Right renal pelvis (tissue), 4 donors: ENCODE measurements around the gene TEKTIP1. TPM values are rescaled to one million over a fixed set of nuclear protein-coding genes. Genes with fewer than 3 reads are reported as not detected.
"Not testable (repeated sequence)": the region's sequence is repeated elsewhere in the genome, so short reads cannot be mapped to it uniquely, and the experiment has no call there.

Experiments
- DNase-seq, 4 donors: peaks; one replicate each; pipeline ENCODE4 v3.0.0-alpha.2; 2013; ENCODE audit warnings: low read depth in 4 of 4, low spot score in 3 of 4, missing footprints in 1 of 4
- polyA plus RNA-seq, 4 donors: library from polyadenylated mRNA; unstranded; fragments of 120-200 nt; gene quantifications; one replicate each; pipeline ENCODE4 v1.2.1, GENCODE V29; 2013; ENCODE audit not compliant: insufficient read length in 4 of 4

TEKTIP1 gene
- polyA plus RNA-seq, 4 donors, result 3.4 to 7.1 (median 4.8) TPM

DNA sequence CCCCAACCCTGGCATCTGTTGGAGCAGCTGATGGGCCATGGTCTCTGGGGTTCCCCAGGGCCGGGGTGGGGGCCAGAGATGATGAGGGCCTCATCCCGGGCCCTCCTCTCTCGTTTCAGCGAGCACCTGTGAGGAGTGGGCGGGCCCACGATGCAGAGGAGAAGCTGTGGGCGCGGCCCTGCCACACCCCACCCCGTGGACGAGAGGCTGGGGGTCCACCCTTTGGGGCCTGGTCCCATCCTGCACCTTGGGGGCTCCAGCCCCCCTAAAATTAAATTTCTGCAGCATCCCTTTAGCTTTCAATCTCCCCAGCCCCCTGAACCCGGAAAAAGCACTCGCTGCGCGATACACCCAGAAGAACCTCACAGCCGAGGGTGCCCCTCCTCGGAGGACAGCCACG, 39.4 kb downstream of the TEKTIP1 start:
- no peak for DNase-seq

DNA sequence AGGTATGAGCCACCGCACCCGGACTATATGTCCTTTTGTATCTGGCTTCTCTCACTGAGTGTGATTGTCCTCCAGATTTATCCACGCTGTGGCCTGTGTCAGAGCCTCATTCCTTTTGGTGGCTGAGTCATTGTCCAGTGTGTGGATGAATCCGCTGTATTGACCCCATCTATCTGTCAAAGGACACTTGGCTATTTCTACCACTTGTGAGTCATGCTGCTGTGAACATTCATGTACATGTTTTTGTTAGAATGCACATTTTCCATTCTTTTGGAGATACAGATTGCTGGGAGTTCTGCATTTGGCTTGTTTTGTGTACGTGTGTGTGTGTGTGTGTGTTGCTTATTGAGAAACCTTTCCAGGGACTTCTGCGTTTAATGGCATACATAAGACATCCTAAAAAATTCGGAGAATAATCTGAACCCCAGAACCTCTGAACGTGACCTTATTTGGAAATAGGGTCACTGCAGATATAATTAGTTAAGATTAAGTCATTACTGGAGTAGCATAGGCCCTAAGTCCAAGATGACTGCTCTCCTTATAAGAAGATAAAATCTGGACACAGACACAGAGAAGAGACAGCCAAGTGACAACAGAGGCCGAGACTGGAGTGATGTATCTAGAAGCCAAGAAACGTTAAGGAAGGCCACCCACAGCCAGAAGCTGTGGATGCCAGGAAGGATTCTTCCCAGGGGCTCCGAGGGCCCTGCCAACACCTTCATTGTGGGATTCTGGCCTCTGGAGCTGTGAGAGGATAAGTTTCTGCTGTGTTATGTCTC, 41.4 kb downstream of the TEKTIP1 start:
- DNase-seq, result no peak

DNA sequence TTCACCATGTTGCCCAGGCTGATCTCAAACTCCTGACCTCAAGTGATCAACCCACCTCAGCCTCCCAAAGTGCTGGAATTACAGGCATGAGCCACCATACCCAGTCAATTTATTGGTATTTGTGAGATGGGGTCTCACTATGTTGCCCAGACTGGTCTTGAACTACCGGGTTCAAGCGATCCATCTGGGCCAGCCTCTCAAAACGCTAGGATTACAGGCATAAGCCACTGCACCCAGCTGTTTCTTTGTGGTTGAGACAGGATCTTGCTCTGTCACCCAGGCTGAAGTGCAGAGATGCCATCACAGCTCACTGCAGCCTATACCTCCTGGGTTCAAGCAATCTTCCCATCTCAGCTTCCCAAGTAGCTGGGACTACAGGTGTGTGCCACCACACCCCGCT, 42.8 kb downstream of the TEKTIP1 start:
- not testable (repeated sequence) for DNase-seq

DNA sequence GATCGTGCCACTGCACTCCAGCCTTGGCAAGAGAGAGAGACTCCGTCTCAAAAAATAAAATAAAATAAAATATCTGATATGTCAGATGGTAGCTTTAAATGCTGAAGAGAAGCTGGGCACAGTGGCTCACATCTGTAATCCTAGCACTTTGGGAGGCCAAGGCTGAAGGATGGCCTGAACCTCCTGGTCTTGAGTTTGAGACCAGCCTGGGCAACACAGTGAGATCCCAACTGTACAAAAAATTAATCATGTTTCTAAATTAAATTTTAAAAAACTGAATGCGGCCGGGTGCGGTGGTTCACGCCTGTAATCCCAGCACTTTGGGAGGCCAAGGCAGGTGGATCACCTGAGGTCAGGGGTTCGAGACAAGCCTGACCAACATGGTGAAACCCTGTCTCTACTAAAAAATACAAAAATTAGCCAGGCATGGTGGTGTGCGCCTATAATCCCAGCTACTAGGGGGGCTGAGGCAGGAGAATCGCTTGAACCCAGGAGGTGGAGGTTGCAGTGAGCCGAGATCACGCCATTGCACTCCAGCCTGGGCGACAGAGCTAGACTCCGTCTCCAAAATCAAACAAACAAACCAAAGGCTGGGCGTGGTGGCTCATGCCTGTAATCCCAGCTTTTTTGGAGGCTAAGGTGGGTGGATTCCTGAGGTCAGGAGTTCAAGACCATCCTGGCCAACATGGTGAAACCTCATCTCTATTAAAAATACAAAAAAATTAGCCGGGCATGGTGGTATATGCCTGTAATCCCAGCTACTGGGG, 45.2 kb downstream of the TEKTIP1 start:
- not testable (repeated sequence) for DNase-seq

DNA sequence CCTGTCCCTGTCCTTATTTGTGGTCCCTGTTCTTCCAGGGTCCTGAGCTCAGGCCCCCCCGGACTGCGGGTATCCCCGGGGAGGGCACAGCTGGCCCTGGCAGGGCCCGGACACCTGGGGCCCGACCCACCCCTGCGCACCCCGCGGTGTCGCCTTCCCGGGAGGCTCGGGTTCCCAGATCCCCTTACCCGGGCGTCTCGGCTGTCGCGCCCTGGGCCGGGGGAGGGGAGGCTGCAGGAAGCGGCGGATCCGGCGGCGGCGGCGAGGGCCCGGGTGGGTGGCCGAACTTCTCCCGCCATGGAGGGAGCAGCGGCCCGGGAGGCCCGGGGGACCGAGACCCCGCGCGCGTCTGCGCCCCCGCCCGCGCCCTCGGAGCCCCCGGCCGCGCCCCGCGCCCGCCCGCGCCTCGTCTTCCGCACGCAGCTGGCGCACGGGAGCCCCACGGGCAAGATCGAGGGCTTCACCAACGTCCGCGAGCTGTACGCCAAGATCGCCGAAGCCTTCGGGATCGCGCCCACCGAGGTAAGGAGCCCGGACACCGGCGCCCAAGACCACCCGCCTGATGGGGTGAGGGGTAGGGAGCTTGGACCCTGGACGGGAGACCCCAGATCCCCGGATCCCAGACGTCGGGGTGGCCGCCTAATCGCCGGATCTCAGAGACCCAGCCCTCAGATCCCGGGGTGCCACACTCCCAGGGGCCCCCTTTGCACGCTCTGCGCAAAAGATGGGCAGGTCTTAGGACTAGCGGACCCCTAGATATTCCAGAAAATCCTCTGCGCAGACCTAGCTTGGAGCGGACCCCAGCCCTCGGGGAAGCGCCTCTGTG, 46.5 kb downstream of the TEKTIP1 start, which contains the start of gene GIPC3:
Gene GIPC3 (plus strand): TSS at position 178 of the 826 bp plus-strand sequence. CDS start 120 bp downstream, at position 298.
- no peak for DNase-seq

DNA sequence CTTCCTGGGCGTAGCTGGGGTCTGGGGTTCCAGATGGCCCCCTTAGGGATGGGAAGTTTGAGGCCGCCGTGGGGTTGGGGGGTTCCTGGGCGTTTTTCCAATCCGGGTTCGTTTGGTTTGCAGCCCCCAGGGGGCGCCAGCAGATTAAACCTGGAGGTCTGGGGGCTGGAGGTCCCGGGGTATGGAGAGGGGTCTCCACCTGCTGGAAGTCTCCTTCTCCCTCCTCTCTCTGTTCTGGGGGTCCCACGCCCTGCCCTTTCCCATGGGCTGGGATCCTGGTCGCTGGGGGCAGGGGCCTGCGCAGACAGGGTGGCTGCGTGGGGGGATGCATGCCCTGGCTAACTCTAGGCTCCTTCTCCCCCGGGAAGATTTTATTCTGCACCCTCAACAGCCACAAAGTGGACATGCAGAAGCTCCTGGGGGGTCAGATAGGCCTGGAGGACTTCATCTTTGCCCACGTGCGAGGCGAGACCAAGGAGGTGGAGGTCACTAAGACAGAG, 47.2 kb downstream of the TEKTIP1 start:
- DNase-seq, result no peak

DNA sequence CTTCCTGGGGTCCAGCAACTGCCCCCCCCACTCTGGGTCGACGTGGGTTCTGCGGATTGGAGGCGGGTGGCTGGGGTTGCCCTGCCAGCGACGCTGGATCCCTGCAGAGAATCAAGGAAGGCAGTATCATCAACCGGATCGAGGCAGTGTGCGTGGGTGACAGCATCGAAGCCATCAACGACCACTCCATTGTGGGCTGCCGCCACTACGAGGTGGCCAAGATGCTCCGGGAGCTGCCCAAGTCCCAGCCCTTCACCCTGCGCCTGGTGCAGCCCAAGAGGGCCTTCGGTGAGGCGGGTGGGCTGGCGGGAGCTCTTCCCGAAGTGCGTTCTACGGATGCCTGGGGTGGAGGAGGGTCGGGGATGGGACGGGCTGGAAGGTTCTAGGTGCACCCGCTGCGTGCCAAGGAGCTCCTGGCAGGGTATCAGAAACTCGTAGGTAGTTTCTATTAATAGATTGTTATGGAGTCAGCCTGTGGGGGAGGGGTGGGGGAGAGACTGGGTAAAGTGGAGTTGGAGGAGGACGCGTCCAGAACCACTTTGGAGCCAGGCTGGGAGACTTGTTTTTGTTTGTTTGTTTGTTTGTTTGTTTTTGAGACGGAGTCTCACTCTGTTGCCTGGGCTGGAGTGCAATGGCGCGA, 47.9 kb downstream of the TEKTIP1 start:
- no peak for DNase-seq

DNA sequence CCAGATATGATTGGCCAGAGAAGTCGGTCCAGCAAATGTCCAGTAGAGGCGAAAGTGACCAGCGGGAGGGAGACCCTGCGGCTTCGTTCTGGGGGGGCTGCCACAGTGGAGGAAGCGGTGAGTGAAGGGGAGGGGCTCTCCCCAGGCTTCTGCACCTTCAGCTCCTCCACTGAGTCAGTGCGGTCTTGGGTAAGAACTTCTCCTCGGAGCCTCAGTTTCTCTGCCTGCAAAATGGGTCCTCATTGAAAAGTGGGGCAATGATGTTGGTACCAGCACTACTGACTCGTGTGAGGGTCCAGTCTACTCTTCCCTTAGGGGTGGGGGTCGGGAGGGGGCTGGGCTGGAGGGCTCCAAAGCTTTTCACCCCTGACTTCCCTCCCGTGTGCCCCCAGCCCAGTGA, 50.5 kb downstream of the TEKTIP1 start:
- no peak for DNase-seq

DNA sequence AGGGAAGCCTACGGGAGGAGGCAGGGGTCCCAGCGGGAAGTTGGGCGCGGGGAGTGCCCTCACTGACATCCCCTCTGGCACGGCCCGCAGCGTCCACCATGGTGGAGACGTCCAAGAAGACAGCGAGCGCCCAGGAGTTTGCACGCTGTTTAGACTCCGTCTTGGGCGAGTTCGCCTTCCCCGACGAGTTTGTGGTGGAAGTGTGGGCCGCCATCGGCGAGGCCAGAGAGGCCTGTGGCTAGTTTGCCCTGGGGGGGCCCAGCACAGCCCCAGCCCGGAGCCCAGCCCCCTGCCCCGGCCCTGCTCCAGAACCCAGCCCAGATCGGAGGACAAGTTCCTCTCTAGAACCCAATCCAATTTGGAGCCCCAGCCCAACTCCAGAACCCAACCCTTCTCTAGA, 51.0 kb downstream of the TEKTIP1 start:
- DNase-seq, result no peak

DNA sequence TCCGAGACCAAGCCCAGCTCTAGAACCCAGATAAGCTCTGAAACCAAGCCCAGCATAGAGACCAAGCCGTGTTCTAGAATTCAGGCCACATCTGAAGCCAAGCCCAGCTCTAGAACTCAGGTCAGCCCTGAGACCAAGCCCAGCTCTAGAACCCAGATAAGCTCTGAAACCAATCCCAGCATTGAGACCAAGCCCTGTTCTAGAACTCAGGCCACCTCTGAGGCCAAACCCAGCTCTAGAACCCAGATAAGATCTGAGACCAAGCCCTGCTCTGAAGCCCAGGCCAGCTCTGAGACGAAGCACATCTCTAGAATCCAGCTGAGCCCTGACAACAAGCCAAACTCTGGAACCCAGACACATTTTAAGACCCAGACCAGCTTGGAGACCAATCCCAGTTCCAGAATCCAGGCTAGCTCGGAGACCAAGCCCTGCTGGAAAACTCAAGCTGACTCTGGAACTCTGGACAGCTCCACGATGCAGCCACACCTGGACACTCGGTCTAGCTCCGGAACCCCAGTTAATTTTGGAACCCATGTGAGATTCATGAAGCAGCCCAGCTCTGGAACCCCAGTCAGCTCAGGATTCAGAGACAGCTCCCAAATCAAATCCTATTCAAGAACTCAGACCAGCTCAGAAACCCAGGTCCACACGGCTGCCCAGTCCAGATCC, 52.2 kb downstream of the TEKTIP1 start:
- DNase-seq, result no peak

DNA sequence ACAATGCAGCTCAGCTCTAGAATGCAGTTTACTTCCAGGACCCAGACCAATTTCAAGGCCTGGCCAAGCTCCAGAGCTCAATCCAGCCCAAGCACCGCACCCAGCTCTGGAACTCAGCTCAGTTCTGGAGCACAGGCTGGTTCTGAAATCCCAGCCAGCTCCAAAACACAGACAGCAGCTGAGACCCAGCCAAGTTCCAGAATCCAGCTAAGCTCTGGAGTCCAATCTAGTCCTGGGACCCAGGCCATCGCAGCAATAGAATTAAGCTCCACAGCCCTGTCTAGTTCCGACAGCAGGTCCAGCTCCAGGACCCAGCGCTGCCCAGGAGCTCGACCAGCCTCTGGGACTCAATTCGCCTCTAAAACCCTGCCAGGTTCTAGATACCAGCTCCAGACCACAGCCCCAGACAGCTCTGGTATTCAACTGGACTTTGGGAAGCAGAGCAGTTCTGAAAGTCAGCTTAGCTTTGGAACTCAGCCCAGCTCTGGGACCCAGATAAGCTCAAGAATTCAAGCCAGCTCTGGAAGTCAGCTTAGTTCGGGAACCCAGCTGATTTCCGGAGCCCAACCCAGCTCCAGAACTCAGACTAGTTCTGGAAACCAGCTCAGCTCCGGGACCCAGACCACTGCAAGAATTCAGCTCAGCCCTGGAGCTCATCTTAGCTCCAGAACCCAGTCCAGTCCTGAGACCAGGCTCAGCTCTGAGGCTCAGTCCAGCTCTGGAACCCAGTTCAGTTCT, 53.1 kb downstream of the TEKTIP1 start:
- no peak for DNase-seq

DNA sequence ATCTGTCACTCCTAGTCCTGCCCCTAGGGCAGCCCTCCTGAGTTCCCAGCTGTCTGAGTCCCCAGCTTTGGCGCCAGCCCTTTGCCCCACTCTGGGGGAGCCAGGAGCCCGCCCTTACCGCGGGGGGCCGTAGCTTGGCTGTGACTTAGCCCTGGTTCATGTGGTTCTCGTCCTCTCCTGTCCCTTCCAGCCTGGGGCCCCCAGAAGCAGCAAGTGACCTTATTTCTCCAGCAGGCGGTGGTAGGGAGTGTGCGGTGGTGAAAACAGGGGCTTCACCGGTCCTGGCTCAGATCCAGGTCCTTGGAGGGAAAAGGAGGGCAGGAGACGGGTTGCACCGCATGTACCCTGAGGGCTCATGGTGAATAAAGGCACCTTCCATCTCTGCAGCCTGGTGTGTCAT, 54.2 kb downstream of the TEKTIP1 start:
- DNase-seq, result no peak

Other genes starting within 250 kb of the TEKTIP1 start
- 10 to 100 TPM; 20.9 to 25.5 (median 25.1) TPM for gene NFIC, start 172.6 kb upstream of the TEKTIP1 start, polyA plus RNA-seq
- gene SMIM24, start 58.6 kb upstream of the TEKTIP1 start, polyA plus RNA-seq, result 100 to 1,000 TPM; 466 to 589 (median 547) TPM
- gene SMIM44, start 55.7 kb upstream of the TEKTIP1 start, polyA plus RNA-seq, result under 1 TPM in 3 of 4 donors, not detected in 1; 0.32 to 0.43 (median 0.33) TPM
- gene DOHH, start 38.5 kb upstream of the TEKTIP1 start, polyA plus RNA-seq, result 10 to 100 TPM in 1 of 4 donors, 1 to 10 TPM in 3; 5.4 to 12.6 (median 6.5) TPM
- 10 to 100 TPM; 51.4 to 58.8 (median 52.0) TPM for gene FZR1, start 32.9 kb upstream of the TEKTIP1 start, polyA plus RNA-seq
- 10 to 100 TPM; 46.5 to 66.2 (median 56.5) TPM for gene MFSD12, start 18.4 kb downstream of the TEKTIP1 start, polyA plus RNA-seq
- gene HMG20B, start 33.8 kb downstream of the TEKTIP1 start, polyA plus RNA-seq, result 10 to 100 TPM; 72.9 to 95.8 (median 74.2) TPM
- 1 to 10 TPM; 2.6 to 4.2 (median 3.1) TPM for gene GIPC3, start 46.3 kb downstream of the TEKTIP1 start, polyA plus RNA-seq
- 1 to 10 TPM; 2.7 to 4.1 (median 3.1) TPM for gene TBXA2R, start 67.7 kb downstream of the TEKTIP1 start, polyA plus RNA-seq
- gene CACTIN, start 87.6 kb downstream of the TEKTIP1 start, polyA plus RNA-seq, result 10 to 100 TPM; 19.7 to 30.8 (median 21.0) TPM
- gene PIP5K1C, start 161.3 kb downstream of the TEKTIP1 start, polyA plus RNA-seq, result 10 to 100 TPM; 19.3 to 30.8 (median 23.3) TPM
- gene TJP3, start 169.2 kb downstream of the TEKTIP1 start, polyA plus RNA-seq, result 10 to 100 TPM in 2 of 4 donors, 1 to 10 TPM in 2; 7.7 to 11.3 (median 9.6) TPM
- gene APBA3, start 222.5 kb downstream of the TEKTIP1 start, polyA plus RNA-seq, result 10 to 100 TPM; 14.2 to 21.6 (median 16.6) TPM
- 10 to 100 TPM; 32.1 to 43.9 (median 38.1) TPM for gene MRPL54, start 223.5 kb downstream of the TEKTIP1 start, polyA plus RNA-seq
- under 1 TPM in 1 of 4 donors, not detected in 3; 0.03 TPM for gene RAX2, start 233.1 kb downstream of the TEKTIP1 start, polyA plus RNA-seq
- 1 to 10 TPM in 2 of 4 donors, under 1 TPM in 2; 0.50 to 1.8 (median 1.1) TPM for gene MATK, start 247.2 kb downstream of the TEKTIP1 start, polyA plus RNA-seq